Activated CD4-positive, alpha-beta T cell treated with anti-CD3 and anti-CD28 coated beads, Interleukin-2, amount 50 U/mL, for 1 hour (primary cell): ENCODE data around the gene ZACN.
"Not testable (repeated sequence)": the region's sequence is repeated elsewhere in the genome, so short reads cannot be mapped to it uniquely, and the experiment has no call there.

Experiments used
- DNase-seq: peaks from one replicate; pipeline ENCODE4 v3.0.0-alpha.2; 2020

Gene ZACN

GRCh38 chr17:76078860-76079534, at the start of gene ZACN:
Gene ZACN (plus strand): TSS chr17:76079182. CDS start chr17:76079265, 83 bp downstream.
- DNase-seq = no peak

- DNase-seq = no peak
These were observed 46.8 kb upstream of the ZACN start for GRCh38 chr17:76032073-76032779.

GRCh38 chr17:76032780-76033108, 46.2 kb upstream of the ZACN start:
- DNase-seq = no peak

- no peak for DNase-seq
These were observed 45.8 kb upstream of the ZACN start for GRCh38 chr17:76033139-76033538.

GRCh38 chr17:76034428-76035350, 44.3 kb upstream of the ZACN start:
- DNase-seq = no peak

- no peak for DNase-seq
These were observed 42.3 kb upstream of the ZACN start for GRCh38 chr17:76036497-76037261.

GRCh38 chr17:76038050-76038449, 40.9 kb upstream of the ZACN start:
- DNase-seq = no peak

- no peak for DNase-seq
These were observed 39.9 kb upstream of the ZACN start for GRCh38 chr17:76039121-76039520.

- no peak for DNase-seq
These were observed 38.6 kb upstream of the ZACN start for GRCh38 chr17:76040376-76040775.

GRCh38 chr17:76042868-76043267, 36.1 kb upstream of the ZACN start:
- DNase-seq = not testable (repeated sequence)

GRCh38 chr17:76044475-76045007, 34.4 kb upstream of the ZACN start:
- not testable (repeated sequence) for DNase-seq

- no peak for DNase-seq
These were observed 32.9 kb upstream of the ZACN start for GRCh38 chr17:76046064-76046463.

GRCh38 chr17:76048025-76048605, 30.9 kb upstream of the ZACN start:
- no peak for DNase-seq

GRCh38 chr17:76048711-76049110, 30.3 kb upstream of the ZACN start:
- DNase-seq = no peak

- no peak for DNase-seq
These were observed 29.7 kb upstream of the ZACN start for GRCh38 chr17:76049239-76049638.

GRCh38 chr17:76049836-76050537, 29.0 kb upstream of the ZACN start:
- no peak for DNase-seq

GRCh38 chr17:76050538-76051467, 28.2 kb upstream of the ZACN start:
- DNase-seq = no peak

GRCh38 chr17:76051561-76051960, 27.4 kb upstream of the ZACN start:
- no peak for DNase-seq

- DNase-seq = no peak
These were observed 25.5 kb upstream of the ZACN start for GRCh38 chr17:76053246-76054111.
